HepG2 (cell line): ENCODE measurements around the gene MAN1C1. TPM values are rescaled to one million over a fixed set of nuclear protein-coding genes. Genes with fewer than 3 reads are reported as not detected.

Experiments used
- ATAC-seq: fragments of 200-7000 bp; cut with Tn5 transposase; 3 replicates; pipeline ENCODE4 v1.9.1; 2020; ENCODE audit warnings: mild to moderate bottlenecking, moderate library complexity
- BruUV-seq: library from RNA; stranded (reverse); fragments of 400-500 nt; replicated peaks from 2 replicates; lab custom pipeline; 2021; lab: Mats Ljungman, UMichigan
- CTCF ChIA-PET: fragments of 300-600 bp; formaldehyde crosslinking; extraction: SDS; loops from one replicate; lab custom pipeline; 2021; ENCODE audit warnings: low total read pairs, inconsistent platforms, low intra/inter-chr PET ratio; lab: Yijun Ruan, JAX
- POLR2A ChIA-PET: fragments of 350-600 bp; sonication (Branson Sonifier 250); formaldehyde crosslinking; loops from one replicate; lab custom pipeline; 2020; ENCODE audit warnings: antibody characterized with exemption, inconsistent platforms; lab: Yijun Ruan, JAX
- DNase-seq: peaks from one replicate; pipeline ENCODE4 v3.0.0-alpha.2; 2015; ENCODE audit warnings: low spot score
- FAIRE-seq: peaks from 3 replicates; lab custom pipeline; 2011; peaks lifted over from hg19 to GRCh38; lab: Jason Lieb, UNC
- H2AFZ ChIP-seq: one replicate; pipeline ENCODE4 v1.6.1; 2011; ENCODE audit warnings: low read length, inconsistent platforms
- H3K27ac ChIP-seq: fragments of 300-600 bp; 3 replicates; pipeline ENCODE4 v1.8.0; 2011; ENCODE audit warnings: mixed run types, mild to moderate bottlenecking, mixed read lengths, low read length, inconsistent platforms; ENCODE audit not compliant: insufficient read depth; ENCODE audit errors: extremely low read length
- H3K27me3 ChIP-seq, 2 experiments: fragments of 200-600 bp in 1 of 2; 2 replicates in 1 of 2; 3 replicates in 1 of 2; pipeline versions ENCODE4 v1.6.0 to v1.8.0; 2011; ENCODE audit warnings: low read length in 2 of 2, mild to moderate bottlenecking in 2 of 2, moderate library complexity in 2 of 2, inconsistent platforms in 1 of 2; ENCODE audit not compliant: insufficient read depth in 2 of 2, control insufficient read depth in 1 of 2
- H3K36me3 ChIP-seq, 2 experiments: fragments of 200-600 bp in 1 of 2; replicated peaks in 1 of 2; 2 replicates in 1 of 2; 3 replicates in 1 of 2; pipeline versions ENCODE4 v1.5.1 to v1.8.0; 2011; ENCODE audit warnings: low read length in 2 of 2, inconsistent platforms in 1 of 2; ENCODE audit not compliant: insufficient read depth in 2 of 2, control insufficient read depth in 1 of 2
- H3K4me1 ChIP-seq: 2 replicates; pipeline ENCODE4 v1.5.1; 2012; ENCODE audit warnings: low read length, inconsistent platforms; ENCODE audit not compliant: insufficient read depth
- H3K4me2 ChIP-seq: 2 replicates; pipeline ENCODE4 v1.6.0; 2011; ENCODE audit warnings: low read depth, low read length, inconsistent platforms
- H3K4me3 ChIP-seq, 3 experiments: fragments of 200-600 bp in 1 of 3; sonication (generic), shearing (Covaris generic) in 1 of 3; replicated peaks in 1 of 3; 2 replicates each; pipeline ENCODE4 v1.5.1; 2011 to 2016; ENCODE audit warnings: low read length in 3 of 3, inconsistent platforms in 2 of 3, low read depth in 2 of 3, mild to moderate bottlenecking in 2 of 3, control low read depth in 1 of 3, mixed read lengths in 1 of 3; ENCODE audit not compliant: insufficient read depth in 1 of 3
- H3K79me2 ChIP-seq: one replicate; pipeline ENCODE4 v1.6.1; 2011; ENCODE audit warnings: low read length, inconsistent platforms; ENCODE audit not compliant: insufficient read depth
- H3K9ac ChIP-seq: 2 replicates; pipeline ENCODE4 v1.6.0; 2011; ENCODE audit warnings: mild to moderate bottlenecking, low read depth, low read length, inconsistent platforms; ENCODE audit not compliant: insufficient read depth
- H3K9me3 ChIP-seq: 2 replicates; pipeline ENCODE4 v1.5.1; 2012; ENCODE audit warnings: mild to moderate bottlenecking, low read length
- H4K20me1 ChIP-seq: 2 replicates; pipeline ENCODE4 v1.6.0; 2011; ENCODE audit warnings: inconsistent platforms, mild to moderate bottlenecking, low read length, moderate library complexity; ENCODE audit not compliant: insufficient read depth
- LRRFIP1 ChIP-seq: sonication (generic); formaldehyde crosslinking; conservative IDR thresholded peaks from 2 replicates; pipeline ENCODE4 v1.4.0; 2020; ENCODE audit warnings: missing genetic modification reagents
- NRL ChIP-seq: sonication (generic); formaldehyde crosslinking; IDR thresholded peaks from 2 replicates; pipeline ENCODE4 v1.5.0; 2020; ENCODE audit warnings: missing genetic modification reagents, mild to moderate bottlenecking, moderate library complexity, borderline replicate concordance
- ZNF687 ChIP-seq: sonication (generic); formaldehyde crosslinking; IDR thresholded peaks from 2 replicates; pipeline ENCODE4 v1.5.1; 2020; ENCODE audit warnings: mild to moderate bottlenecking, missing genetic modification reagents, moderate library complexity
- WGBS: methylation state at CpG from one replicate; pipeline ENCODE4 v1.1.6; 2017; ENCODE audit warnings: low lambda C conversion rate; 5-methylcytosine and 5-hydroxymethylcytosine counted together
- in situ Hi-C: cut with HindIII; loops from 2 replicates; pipeline ENCODE4 v1.10.0; 2017; ENCODE audit warnings: low pct_unique_long_range_greater_than_20kb; ENCODE audit not compliant: extremely low pct_ligation_motif_present
- intact Hi-C: fragments of 100-400 bp; cut with micrococcal nuclease; formaldehyde crosslinking; loops from one replicate; pipeline ENCODE4 v1.10.0; 2022; ENCODE audit not compliant: unreplicated experiment
- polyA plus RNA-seq, 8 experiments: library from polyadenylated mRNA; depleted of rRNA in 3 of 8; stranded (reverse) in 7 of 8; unstranded in 1 of 8; fragments of >200 nt; fragmentation: Illumina TruSeq in 4 of 8; extraction: Trizol in 4 of 8; gene quantifications; 2 replicates each; pipeline versions ENCODE4 v1.2.1 to v1.2.3, GENCODE V29; 2011 to 2016; ENCODE audit warnings: low read depth in 4 of 8, missing spikeins in 1 of 8, mixed read lengths in 1 of 8; ENCODE audit not compliant: insufficient read depth in 1 of 8
- total RNA-seq, 5 experiments: library from RNA; depleted of rRNA; stranded (reverse); fragments of >200 nt; fragmentation: Illumina TruSeq; extraction: Trizol; gene quantifications; 2 replicates each; pipeline ENCODE4 v1.2.3, GENCODE V29; 2016; ENCODE audit warnings: low read depth in 1 of 5

MAN1C1 gene
- total and polyA plus RNA-seq, 2 of the 13 experiments (the other 11 are each of a cell fraction or from before 2014, with no cell fraction given), result 0.18 to 0.49 TPM

- DNase-seq (peak; percentile 23), ATAC-seq (peak; percentile 77), FAIRE-seq (no peak)
- Histone ChIP-seq H3K79me2 (no peaks in the 10 kb centered on the region), H3K27ac (no peak overlapping the region), H2AFZ (no peak overlapping the region), H4K20me1 (no peaks in the 10 kb centered on the region), H3K9ac (no peak overlapping the region), H3K4me1 (peaks cover 15% of the 10 kb centered on the region), H3K9me3 (no peaks in the 10 kb centered on the region), H3K4me2 (peak overlapping the region; percentile 13; the same call in 1 of the 2 replicates), H3K4me3 (no peak overlapping the region), H3K36me3 (no peaks in the 10 kb centered on the region), H3K27me3 (peaks cover 2 to 22% of the 10 kb centered on the region in 2 experiments; a peak in 4 of 5 replicates)
- no peak for TF ChIP-seq LRRFIP1 (CRISPR knock-in tag)
- 0 out of 2 replicates have a peak, but pooled peaks have one; percentile 18 for TF ChIP-seq NRL (CRISPR knock-in tag)
- peak; percentile 32 for TF ChIP-seq ZNF687 (CRISPR knock-in tag)
- ChIA-PET CTCF (no interaction called here), POLR2A (no interaction called here)
- whole genome bisulfite sequencing, result 1% methylated on average over 9 of the region's 12 CpGs
- in situ Hi-C loops (no loop called here), intact Hi-C loops (no loop called here)
- no TSS peak for BruUV-seq
These were observed 111.2 kb downstream of the MAN1C1 start for GRCh38 chr1:25727635-25728286.
